WTC11 (cell line): ENCODE data around the gene FBXO41. TPM values are rescaled to one million over a fixed set of nuclear protein-coding genes. Genes with fewer than 3 reads are reported as not detected.
A peak's percentile ranks its signal among the peaks of the same experiment; 100 is the strongest.

ENCODE experiments used
- ATAC-seq: fragments of 200-7000 bp; cut with Tn5 transposase; 2 replicates; pipeline ENCODE4 v1.10.0; 2021; ENCODE audit warnings: mild to moderate bottlenecking, moderate library complexity
- CTCF ChIA-PET: fragments of 300-600 bp; sonication (Branson Sonifier 250); formaldehyde crosslinking; loops from one replicate; lab custom pipeline; 2021; ENCODE audit warnings: antibody characterized with exemption; lab: Charles Lee
- POLR2A ChIA-PET: fragments of 350-600 bp; sonication (Branson Sonifier 250); formaldehyde crosslinking; loops from one replicate; lab custom pipeline; 2021; ENCODE audit warnings: antibody characterized with exemption; lab: Charles Lee
- DNase-seq: peaks from one replicate; pipeline ENCODE4 v3.0.0; 2021; ENCODE audit warnings: low spot score
- H3K27ac Mint-ChIP-seq: 2 replicates; pipeline ENCODE4 v1.8.0; 2021; ENCODE audit warnings: mixed read lengths
- H3K27me3 Mint-ChIP-seq: 2 replicates; pipeline ENCODE4 v1.8.0; 2021; ENCODE audit warnings: low read depth, mild to moderate bottlenecking, moderate library complexity, mixed read lengths
- H3K36me3 Mint-ChIP-seq: 2 replicates; pipeline ENCODE4 v1.8.0; 2021; ENCODE audit warnings: mixed read lengths
- H3K4me1 Mint-ChIP-seq: 2 replicates; pipeline ENCODE4 v1.8.0; 2022; ENCODE audit warnings: mixed read lengths
- H3K4me3 Mint-ChIP-seq: 2 replicates; pipeline ENCODE4 v1.8.0; 2021; ENCODE audit warnings: mild to moderate bottlenecking, moderate library complexity, mixed read lengths
- H3K9me3 Mint-ChIP-seq: 2 replicates; pipeline ENCODE4 v1.8.0; 2021; ENCODE audit warnings: mixed read lengths
- CREM ChIP-seq: sonication (generic); formaldehyde crosslinking; IDR thresholded peaks from 2 replicates; pipeline ENCODE4 v1.8.1; 2022; ENCODE audit warnings: mild to moderate bottlenecking, missing genetic modification reagents, moderate library complexity
- ELF4 ChIP-seq: sonication (generic); formaldehyde crosslinking; IDR thresholded peaks from 2 replicates; pipeline ENCODE4 v1.8.1; 2022; ENCODE audit warnings: low read depth, mild to moderate bottlenecking, moderate library complexity, missing genetic modification reagents
- ERG ChIP-seq: fragments of 250-450 bp; sonication (Bioruptor Pico); IDR thresholded peaks from 2 replicates; pipeline ENCODE4 v1.8.0; 2021; ENCODE audit warnings: mild to moderate bottlenecking
- ESRRA ChIP-seq: sonication (generic); formaldehyde crosslinking; IDR thresholded peaks from 2 replicates; pipeline ENCODE4 v1.8.1; 2022; ENCODE audit warnings: mild to moderate bottlenecking, missing genetic modification reagents, borderline replicate concordance
- FOXK1 ChIP-seq: sonication (generic); formaldehyde crosslinking; IDR thresholded peaks from 2 replicates; pipeline ENCODE4 v1.8.0; 2022; ENCODE audit warnings: mild to moderate bottlenecking, moderate library complexity, missing genetic modification reagents
- FOXP1 ChIP-seq: sonication (generic); formaldehyde crosslinking; IDR thresholded peaks from 2 replicates; pipeline ENCODE4 v1.8.0; 2022; ENCODE audit warnings: missing genetic modification reagents, mild to moderate bottlenecking, moderate library complexity, borderline replicate concordance
- HMGXB4 ChIP-seq: sonication (generic); formaldehyde crosslinking; IDR thresholded peaks from 2 replicates; pipeline ENCODE4 v1.8.1; 2023; ENCODE audit warnings: mild to moderate bottlenecking, moderate library complexity, missing genetic modification reagents
- NFYB ChIP-seq: sonication (generic); formaldehyde crosslinking; conservative IDR thresholded peaks from 2 replicates; pipeline ENCODE4 v1.8.0; 2022; ENCODE audit warnings: low read depth, missing genetic modification reagents
- NR2C2 ChIP-seq: sonication (generic); formaldehyde crosslinking; IDR thresholded peaks from 2 replicates; pipeline ENCODE4 v1.8.0; 2022; ENCODE audit warnings: mild to moderate bottlenecking, missing genetic modification reagents
- NR3C1 ChIP-seq: sonication (generic); formaldehyde crosslinking; conservative IDR thresholded peaks from 2 replicates; pipeline ENCODE4 v1.8.1; 2023; ENCODE audit warnings: low read depth, mild to moderate bottlenecking, missing genetic modification reagents
- RELA ChIP-seq: sonication (generic); formaldehyde crosslinking; IDR thresholded peaks from 2 replicates; pipeline ENCODE4 v1.8.1; 2022; ENCODE audit warnings: missing genetic modification reagents, mild to moderate bottlenecking, borderline replicate concordance
- TEAD1 ChIP-seq: sonication (generic); formaldehyde crosslinking; IDR thresholded peaks from 2 replicates; pipeline ENCODE4 v1.8.0; 2022; ENCODE audit warnings: mild to moderate bottlenecking, missing genetic modification reagents
- ZNF138 ChIP-seq: sonication (generic); formaldehyde crosslinking; conservative IDR thresholded peaks from 2 replicates; pipeline ENCODE4 v1.8.1; 2022; ENCODE audit warnings: mild to moderate bottlenecking, moderate library complexity, missing genetic modification reagents
- ZNF219 ChIP-seq: sonication (generic); formaldehyde crosslinking; IDR thresholded peaks from 2 replicates; pipeline ENCODE4 v1.8.0; 2023; ENCODE audit warnings: missing genetic modification reagents, mild to moderate bottlenecking, borderline replicate concordance
- total RNA-seq: library from RNA; stranded (reverse); gene quantifications from 3 replicates; pipeline ENCODE4 v1.2.3, GENCODE V29; 2021
- TF ChIP-seq, protein P1 (sequence below): sonication (generic); formaldehyde crosslinking; conservative IDR thresholded peaks from 2 replicates; pipeline ENCODE4 v1.8.1; 2023; ENCODE audit warnings: mild to moderate bottlenecking, low read depth, missing genetic modification reagents, moderate library complexity
- TF ChIP-seq, protein P2 (sequence below): sonication (generic); formaldehyde crosslinking; IDR thresholded peaks from 2 replicates; pipeline ENCODE4 v1.8.0; 2022; ENCODE audit warnings: mild to moderate bottlenecking, missing genetic modification reagents
- TF ChIP-seq, protein P3 (sequence below): sonication (generic); formaldehyde crosslinking; IDR thresholded peaks from 2 replicates; pipeline ENCODE4 v1.8.1; 2022; ENCODE audit warnings: mild to moderate bottlenecking, missing genetic modification reagents, moderate library complexity, borderline replicate concordance
- TF ChIP-seq, protein P4 (sequence below): fragments of 250-450 bp; sonication (Bioruptor Pico); IDR thresholded peaks from 2 replicates; pipeline ENCODE4 v1.9.0; 2021; ENCODE audit warnings: mild to moderate bottlenecking, borderline replicate concordance

Gene FBXO41
- total RNA-seq, 1 experiment from 2014 or later = 19.2 TPM

GRCh38 chr2:73215254-73215653 is 69.0 kb downstream of the FBXO41 start:
- no peaks in the 10 kb centered on the region for H3K36me3 Mint-ChIP-seq
- ATAC-seq = no peak
- peaks cover 39% of the 10 kb centered on the region for H3K4me1 Mint-ChIP-seq
- CTCF ChIA-PET = interaction anchor here (1.1 kb wide), 1 partner anchor 38 kb away, joined by 10 read pairs; no protein-coding TSS in a partner anchor
- DNase-seq = no peak
- peaks cover 8% of the 10 kb centered on the region for H3K27me3 Mint-ChIP-seq
- TF ChIP-seq ZNF219 (CRISPR knock-in tag) (no peak), TEAD1 (CRISPR knock-in tag) (no peak), ELF4 (CRISPR knock-in tag) (no peak), NR3C1 (CRISPR knock-in tag) (no peak)
- H3K9me3 Mint-ChIP-seq = no peaks in the 10 kb centered on the region
- no peak overlapping the region; the same call in 1 of the 2 replicates for H3K27ac Mint-ChIP-seq
- peak overlapping the region; percentile 90 for H3K4me3 Mint-ChIP-seq
- POLR2A ChIA-PET = interaction anchor here (0.6 to 1.7 kb wide), 2 partner anchors 18 to 300 kb away, joined by 3 to 4 read pairs; partner anchors contain the start of gene PRADC1

DNA sequence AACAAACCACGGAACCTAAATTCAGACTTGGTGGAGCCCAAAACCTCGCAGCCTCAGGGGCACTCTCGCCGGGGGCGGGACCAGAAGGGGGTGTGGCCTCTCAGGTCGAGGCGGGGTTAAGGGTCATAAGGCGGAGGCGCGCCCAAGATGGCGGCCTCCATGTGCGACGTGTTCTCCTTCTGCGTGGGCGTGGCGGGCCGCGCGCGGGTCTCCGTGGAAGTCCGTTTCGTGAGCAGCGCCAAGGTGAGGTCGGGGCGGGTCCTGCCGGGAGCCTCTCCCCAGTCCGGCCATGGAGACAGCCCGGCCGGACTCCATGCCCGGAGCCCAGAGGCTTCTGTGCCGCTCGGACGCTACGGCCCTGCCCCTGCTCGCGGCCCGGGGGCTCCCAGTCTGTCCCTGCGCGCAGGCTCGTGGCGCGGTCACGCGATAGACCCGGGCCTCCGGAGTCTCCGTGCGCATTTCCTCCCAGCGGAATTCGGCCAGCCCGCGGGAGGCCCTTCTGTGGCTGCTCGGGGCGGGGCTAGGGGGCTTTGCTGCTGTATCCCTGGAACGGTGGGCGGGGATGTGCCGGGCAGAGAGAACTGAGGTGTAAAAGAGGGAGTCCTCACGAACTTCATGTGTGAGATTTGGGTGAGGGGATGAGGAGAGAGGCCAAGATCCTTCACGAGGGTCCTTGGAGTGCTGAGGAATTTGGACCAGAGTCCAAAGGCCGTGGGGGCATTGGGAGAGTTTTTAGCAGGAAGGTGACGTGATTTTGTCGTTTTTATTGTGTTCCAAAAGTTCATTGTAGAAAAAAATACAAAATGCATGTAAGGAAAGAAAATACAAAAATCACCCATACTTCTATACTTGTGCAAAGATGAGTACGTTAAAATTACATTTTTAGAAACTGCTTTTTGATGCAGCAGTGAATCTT is 69.9 kb downstream of the FBXO41 start, which contains the start of gene SMYD5:
Gene SMYD5, plus strand, starts transcription at position 126 of the 916 bp plus-strand sequence. Its CDS starts 22 bp downstream, at position 148.
- H3K4me1 Mint-ChIP-seq = peaks cover 39% of the 10 kb centered on the region
- H3K27ac Mint-ChIP-seq = peak within 1 kb of the TSS; percentile 78
- peaks cover 12% of the 10 kb centered on the region for H3K27me3 Mint-ChIP-seq
- H3K9me3 Mint-ChIP-seq = no peaks in the 10 kb centered on the region
- H3K4me3 Mint-ChIP-seq = peak within 1 kb of the TSS; percentile 90
- no peaks in the 10 kb centered on the region for H3K36me3 Mint-ChIP-seq
- ATAC-seq (peak; percentile 85), DNase-seq (peak; percentile 93)
- CTCF ChIA-PET = interaction anchor here (1.1 to 9.8 kb wide), 7 partner anchors 11 to 321 kb away, joined by 10 to 179 read pairs (median 29); partner anchors contain the start of gene NOTO
- POLR2A ChIA-PET = interaction anchor here (1.7 kb wide), 1 partner anchor 19 kb away, joined by 4 read pairs; the partner anchor contains the start of gene PRADC1
- TF ChIP-seq HMGXB4 (CRISPR knock-in tag) (peak; percentile 89), RELA (CRISPR knock-in tag) (peak; percentile 55; the same call in 1 of the 2 replicates), ESRRA (CRISPR knock-in tag) (peak; percentile 44; the same call in 1 of the 2 replicates), ERG (CRISPR knock-in tag) (0 out of 2 replicates have a peak, but pooled peaks have one; percentile 68), CREM (CRISPR knock-in tag) (no peak), ZNF138 (CRISPR knock-in tag) (peak; percentile 70; the same call in 1 of the 2 replicates), FOXK1 (peak; percentile 53; the same call in 1 of the 2 replicates), NR2C2 (CRISPR knock-in tag) (peak; percentile 87), FOXP1 (CRISPR knock-in tag) (peak; percentile 85; the same call in 1 of the 2 replicates), NFYB (no peak)
- TF ChIP-seq, protein P1, sequence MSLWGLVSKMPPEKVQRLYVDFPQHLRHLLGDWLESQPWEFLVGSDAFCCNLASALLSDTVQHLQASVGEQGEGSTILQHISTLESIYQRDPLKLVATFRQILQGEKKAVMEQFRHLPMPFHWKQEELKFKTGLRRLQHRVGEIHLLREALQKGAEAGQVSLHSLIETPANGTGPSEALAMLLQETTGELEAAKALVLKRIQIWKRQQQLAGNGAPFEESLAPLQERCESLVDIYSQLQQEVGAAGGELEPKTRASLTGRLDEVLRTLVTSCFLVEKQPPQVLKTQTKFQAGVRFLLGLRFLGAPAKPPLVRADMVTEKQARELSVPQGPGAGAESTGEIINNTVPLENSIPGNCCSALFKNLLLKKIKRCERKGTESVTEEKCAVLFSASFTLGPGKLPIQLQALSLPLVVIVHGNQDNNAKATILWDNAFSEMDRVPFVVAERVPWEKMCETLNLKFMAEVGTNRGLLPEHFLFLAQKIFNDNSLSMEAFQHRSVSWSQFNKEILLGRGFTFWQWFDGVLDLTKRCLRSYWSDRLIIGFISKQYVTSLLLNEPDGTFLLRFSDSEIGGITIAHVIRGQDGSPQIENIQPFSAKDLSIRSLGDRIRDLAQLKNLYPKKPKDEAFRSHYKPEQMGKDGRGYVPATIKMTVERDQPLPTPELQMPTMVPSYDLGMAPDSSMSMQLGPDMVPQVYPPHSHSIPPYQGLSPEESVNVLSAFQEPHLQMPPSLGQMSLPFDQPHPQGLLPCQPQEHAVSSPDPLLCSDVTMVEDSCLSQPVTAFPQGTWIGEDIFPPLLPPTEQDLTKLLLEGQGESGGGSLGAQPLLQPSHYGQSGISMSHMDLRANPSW (CRISPR knock-in tag) = peak; percentile 77; the same call in 1 of the 2 replicates
- TF ChIP-seq, protein P2, sequence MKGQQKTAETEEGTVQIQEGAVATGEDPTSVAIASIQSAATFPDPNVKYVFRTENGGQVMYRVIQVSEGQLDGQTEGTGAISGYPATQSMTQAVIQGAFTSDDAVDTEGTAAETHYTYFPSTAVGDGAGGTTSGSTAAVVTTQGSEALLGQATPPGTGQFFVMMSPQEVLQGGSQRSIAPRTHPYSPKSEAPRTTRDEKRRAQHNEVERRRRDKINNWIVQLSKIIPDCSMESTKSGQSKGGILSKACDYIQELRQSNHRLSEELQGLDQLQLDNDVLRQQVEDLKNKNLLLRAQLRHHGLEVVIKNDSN (CRISPR knock-in tag) = peak; percentile 33; the same call in 1 of the 2 replicates
- TF ChIP-seq, protein P3, sequence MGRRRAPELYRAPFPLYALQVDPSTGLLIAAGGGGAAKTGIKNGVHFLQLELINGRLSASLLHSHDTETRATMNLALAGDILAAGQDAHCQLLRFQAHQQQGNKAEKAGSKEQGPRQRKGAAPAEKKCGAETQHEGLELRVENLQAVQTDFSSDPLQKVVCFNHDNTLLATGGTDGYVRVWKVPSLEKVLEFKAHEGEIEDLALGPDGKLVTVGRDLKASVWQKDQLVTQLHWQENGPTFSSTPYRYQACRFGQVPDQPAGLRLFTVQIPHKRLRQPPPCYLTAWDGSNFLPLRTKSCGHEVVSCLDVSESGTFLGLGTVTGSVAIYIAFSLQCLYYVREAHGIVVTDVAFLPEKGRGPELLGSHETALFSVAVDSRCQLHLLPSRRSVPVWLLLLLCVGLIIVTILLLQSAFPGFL (CRISPR knock-in tag) = no peak
- TF ChIP-seq, protein P4, sequence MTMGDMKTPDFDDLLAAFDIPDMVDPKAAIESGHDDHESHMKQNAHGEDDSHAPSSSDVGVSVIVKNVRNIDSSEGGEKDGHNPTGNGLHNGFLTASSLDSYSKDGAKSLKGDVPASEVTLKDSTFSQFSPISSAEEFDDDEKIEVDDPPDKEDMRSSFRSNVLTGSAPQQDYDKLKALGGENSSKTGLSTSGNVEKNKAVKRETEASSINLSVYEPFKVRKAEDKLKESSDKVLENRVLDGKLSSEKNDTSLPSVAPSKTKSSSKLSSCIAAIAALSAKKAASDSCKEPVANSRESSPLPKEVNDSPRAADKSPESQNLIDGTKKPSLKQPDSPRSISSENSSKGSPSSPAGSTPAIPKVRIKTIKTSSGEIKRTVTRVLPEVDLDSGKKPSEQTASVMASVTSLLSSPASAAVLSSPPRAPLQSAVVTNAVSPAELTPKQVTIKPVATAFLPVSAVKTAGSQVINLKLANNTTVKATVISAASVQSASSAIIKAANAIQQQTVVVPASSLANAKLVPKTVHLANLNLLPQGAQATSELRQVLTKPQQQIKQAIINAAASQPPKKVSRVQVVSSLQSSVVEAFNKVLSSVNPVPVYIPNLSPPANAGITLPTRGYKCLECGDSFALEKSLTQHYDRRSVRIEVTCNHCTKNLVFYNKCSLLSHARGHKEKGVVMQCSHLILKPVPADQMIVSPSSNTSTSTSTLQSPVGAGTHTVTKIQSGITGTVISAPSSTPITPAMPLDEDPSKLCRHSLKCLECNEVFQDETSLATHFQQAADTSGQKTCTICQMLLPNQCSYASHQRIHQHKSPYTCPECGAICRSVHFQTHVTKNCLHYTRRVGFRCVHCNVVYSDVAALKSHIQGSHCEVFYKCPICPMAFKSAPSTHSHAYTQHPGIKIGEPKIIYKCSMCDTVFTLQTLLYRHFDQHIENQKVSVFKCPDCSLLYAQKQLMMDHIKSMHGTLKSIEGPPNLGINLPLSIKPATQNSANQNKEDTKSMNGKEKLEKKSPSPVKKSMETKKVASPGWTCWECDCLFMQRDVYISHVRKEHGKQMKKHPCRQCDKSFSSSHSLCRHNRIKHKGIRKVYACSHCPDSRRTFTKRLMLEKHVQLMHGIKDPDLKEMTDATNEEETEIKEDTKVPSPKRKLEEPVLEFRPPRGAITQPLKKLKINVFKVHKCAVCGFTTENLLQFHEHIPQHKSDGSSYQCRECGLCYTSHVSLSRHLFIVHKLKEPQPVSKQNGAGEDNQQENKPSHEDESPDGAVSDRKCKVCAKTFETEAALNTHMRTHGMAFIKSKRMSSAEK (CRISPR knock-in tag) = no peak
